Smooth muscle cell (in vitro differentiated cells): Measurements from ENCODE around the gene MPND. TPM values are rescaled to one million over a fixed set of nuclear protein-coding genes. Genes with fewer than 3 reads are reported as not detected.

ENCODE experiments used
- DNase-seq: peaks from one replicate; lab custom pipeline; 2025; ENCODE audit not compliant: unreplicated experiment; lab: John Stamatoyannopoulos, UW
- H2AFZ ChIP-seq: fragments of 200-600 bp; sonication (generic); 2 replicates; pipeline ENCODE4 v1.6.0; 2016; ENCODE audit warnings: antibody characterized with exemption, low read depth, mild to moderate bottlenecking
- H3F3A ChIP-seq: fragments of 200-600 bp; sonication (generic); 2 replicates; pipeline ENCODE4 v1.6.0; 2017; ENCODE audit warnings: antibody characterized with exemption, low read depth
- H3K27ac ChIP-seq: fragments of 200-600 bp; sonication (generic); 2 replicates; pipeline ENCODE4 v1.5.1; 2016; ENCODE audit warnings: low read depth, mild to moderate bottlenecking
- H3K27me3 ChIP-seq: fragments of 200-600 bp; sonication (generic); 2 replicates; pipeline ENCODE4 v1.6.1; 2016; ENCODE audit warnings: low read depth, mild to moderate bottlenecking
- H3K36me3 ChIP-seq: fragments of 200-600 bp; sonication (generic); 2 replicates; pipeline ENCODE4 v1.5.1; 2016; ENCODE audit warnings: low read depth
- H3K4me1 ChIP-seq: fragments of 200-600 bp; sonication (generic); 2 replicates; pipeline ENCODE4 v1.5.1; 2016; ENCODE audit warnings: low read depth
- H3K4me2 ChIP-seq: fragments of 200-600 bp; sonication (generic); 2 replicates; pipeline ENCODE4 v1.6.0; 2016; ENCODE audit warnings: mild to moderate bottlenecking
- H3K4me3 ChIP-seq: fragments of 200-600 bp; sonication (generic); 2 replicates; pipeline ENCODE4 v1.5.1; 2016; ENCODE audit warnings: mild to moderate bottlenecking
- H3K79me2 ChIP-seq: fragments of 200-600 bp; sonication (generic); 2 replicates; pipeline ENCODE4 v1.6.0; 2016; ENCODE audit warnings: low read depth, mild to moderate bottlenecking
- H3K9ac ChIP-seq: fragments of 200-600 bp; sonication (generic); 2 replicates; pipeline ENCODE4 v1.6.0; 2016; ENCODE audit warnings: low read depth
- H3K9me3 ChIP-seq: fragments of 200-600 bp; sonication (generic); replicated peaks from 2 replicates; pipeline ENCODE4 v1.5.1; 2016; ENCODE audit warnings: low read depth
- H4K20me1 ChIP-seq: fragments of 200-600 bp; sonication (generic); 2 replicates; pipeline ENCODE4 v1.6.0; 2016; ENCODE audit warnings: low read depth
- CTCF ChIP-seq: fragments of 200-600 bp; sonication (generic); IDR thresholded peaks from 2 replicates; pipeline ENCODE4 v1.5.1; 2017; ENCODE audit warnings: borderline replicate concordance, mild to moderate bottlenecking, antibody characterized with exemption; ENCODE audit not compliant: insufficient read depth, poor library complexity, severe bottlenecking
- WGBS: methylation state at CpG from one replicate; pipeline ENCODE4 v1.1.7; 2016; ENCODE audit warnings: low lambda C conversion rate; 5-methylcytosine and 5-hydroxymethylcytosine counted together
- polyA plus RNA-seq: library from polyadenylated mRNA; unstranded; fragments of >200 nt; fragmentation: Nextera tagmentation; extraction: Ambion mirVana; gene quantifications from 2 replicates; pipeline ENCODE4 v1.2.1, GENCODE V29; 2016
- total RNA-seq: library from RNA; depleted of rRNA; stranded (reverse); fragments of >200 nt; gene quantifications from 2 replicates; pipeline ENCODE4 v1.2.3, GENCODE V29; 2014

Gene MPND
- total and polyA plus RNA-seq, 2 experiments from 2014 or later = 3.9 to 10.9 TPM

- Histone ChIP-seq H2AFZ (peak within 1 kb of the TSS; percentile 84), H3K27me3 (no peaks in the 10 kb centered on the region), H4K20me1 (peaks cover 25% of the 10 kb centered on the region), H3F3A (peaks cover 8% of the 10 kb centered on the region), H3K4me1 (peaks cover 17% of the 10 kb centered on the region), H3K9ac (peak within 1 kb of the TSS; percentile 89), H3K36me3 (no peaks in the 10 kb centered on the region), H3K9me3 (no peaks in the 10 kb centered on the region), H3K4me2 (peak within 1 kb of the TSS; percentile 97), H3K79me2 (peaks cover 74% of the 10 kb centered on the region), H3K4me3 (peak within 1 kb of the TSS; percentile 69), H3K27ac (peak within 1 kb of the TSS; percentile 95)
- DNase-seq = peak; percentile 95
- TF ChIP-seq CTCF = no peak
- under 1% methylated on average over 76 of the region's 84 CpGs for WGBS
Measured at GRCh38 chr19:4402171-4403004, 59.0 kb downstream of the MPND start, which contains the start of gene CHAF1A. CHAF1A (plus strand) TSS chr19:4402640; CDS start chr19:4402763, 123 bp downstream.

DNA sequence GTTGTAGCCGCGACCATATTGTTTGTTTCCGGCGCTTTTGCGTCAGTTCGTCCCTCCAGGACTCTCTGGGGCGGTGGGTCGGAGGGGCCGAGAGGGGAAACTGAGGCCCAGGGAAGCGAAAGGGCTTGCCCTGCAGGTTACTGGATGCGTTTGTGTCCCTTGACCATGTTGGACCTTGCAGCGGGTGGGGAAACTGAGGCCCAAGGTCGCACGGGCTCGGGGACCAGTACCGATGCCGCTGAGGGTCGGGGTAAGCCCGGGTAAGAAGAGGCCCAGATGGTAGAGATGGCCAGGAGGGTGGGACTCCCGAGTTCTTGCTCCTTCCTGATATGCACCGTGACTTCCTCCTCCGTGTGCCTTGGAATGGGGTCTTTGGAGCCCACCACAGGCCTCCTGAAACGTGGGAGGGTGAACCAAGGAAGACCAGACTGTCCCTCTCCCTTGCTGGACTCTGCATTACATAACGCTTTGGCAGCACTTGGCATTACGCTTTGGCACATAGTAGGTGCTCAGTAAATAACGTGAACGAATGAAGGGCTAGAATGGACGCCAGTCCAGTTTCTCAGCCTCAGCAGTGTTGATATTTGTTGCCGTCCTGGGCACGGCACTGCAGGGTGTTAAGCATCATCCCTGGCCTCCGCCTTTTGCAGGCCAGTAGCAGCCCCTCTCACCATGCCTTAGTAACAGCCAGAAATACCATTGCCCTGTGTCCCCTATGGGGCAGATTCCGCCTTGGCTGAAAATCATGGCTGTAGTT is 59.8 kb downstream of the MPND start:
- H3K27me3 ChIP-seq = no peaks in the 10 kb centered on the region
- peak overlapping the region; percentile 69 for H3K4me3 ChIP-seq
- H3K79me2 ChIP-seq = peaks cover 66% of the 10 kb centered on the region
- peak overlapping the region; percentile 89 for H3K9ac ChIP-seq
- H3K4me2 ChIP-seq = peak overlapping the region; percentile 97
- no peak for TF ChIP-seq CTCF
- H3F3A ChIP-seq = peaks cover 8% of the 10 kb centered on the region
- peak overlapping the region; percentile 84 for H2AFZ ChIP-seq
- H3K27ac ChIP-seq = no peak overlapping the region
- no peaks in the 10 kb centered on the region for H3K36me3 ChIP-seq
- H3K9me3 ChIP-seq = no peaks in the 10 kb centered on the region
- DNase-seq = no peak
- WGBS = 6% methylated on average over 31 of the region's 32 CpGs
- H4K20me1 ChIP-seq = peaks cover 17% of the 10 kb centered on the region
- H3K4me1 ChIP-seq = peaks cover 17% of the 10 kb centered on the region

DNA sequence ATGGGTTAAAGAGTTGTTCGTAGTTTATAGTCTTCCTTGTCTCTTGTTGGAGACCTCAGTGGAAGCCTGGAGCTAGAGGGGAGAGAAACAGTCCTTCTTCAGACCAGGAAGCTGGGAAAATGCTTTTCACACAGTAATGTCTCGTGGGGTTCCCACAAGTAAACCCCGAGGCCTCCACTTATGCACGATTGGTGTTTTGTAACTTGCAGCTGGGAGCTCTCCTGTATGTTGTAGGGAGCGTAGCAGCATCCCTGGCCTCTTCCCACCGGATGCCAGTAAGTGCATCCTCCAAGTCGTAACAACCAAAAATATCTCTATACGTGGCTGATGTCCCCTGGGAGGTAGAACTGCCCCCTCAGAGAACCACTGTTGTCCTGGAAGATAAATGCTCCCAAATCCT is 62.6 kb downstream of the MPND start:
- Histone ChIP-seq H3K36me3 (no peaks in the 10 kb centered on the region), H3K4me2 (no peak overlapping the region), H3K79me2 (peaks cover 50% of the 10 kb centered on the region), H2AFZ (no peak overlapping the region), H3K27me3 (no peaks in the 10 kb centered on the region), H3K4me1 (peaks cover 10% of the 10 kb centered on the region), H3K9me3 (no peaks in the 10 kb centered on the region), H3F3A (peaks cover 5% of the 10 kb centered on the region), H3K27ac (no peak overlapping the region), H4K20me1 (no peaks in the 10 kb centered on the region), H3K9ac (no peak overlapping the region), H3K4me3 (no peak overlapping the region)
- no peak for DNase-seq
- WGBS = 94% methylated on average over 8 of the region's 8 CpGs
- TF ChIP-seq CTCF = no peak
